Caco-2 (cell line): Measurements from ENCODE around the gene TRPM5. TPM values are rescaled to one million over a fixed set of nuclear protein-coding genes. Genes with fewer than 3 reads are reported as not detected.

Experiments used
- BruUV-seq: library from RNA; stranded (reverse); fragments of 400-500 nt; replicated peaks from 2 replicates; lab custom pipeline; 2021; lab: Mats Ljungman, UMichigan
- CTCF ChIA-PET: fragments of 300-600 bp; sonication (Branson Sonifier 250); formaldehyde crosslinking; loops from one replicate; lab custom pipeline; 2022; ENCODE audit warnings: antibody characterized with exemption; lab: Charles Lee
- POLR2A ChIA-PET: fragments of 300-600 bp; sonication (Branson Sonifier 250); formaldehyde crosslinking; loops from one replicate; lab custom pipeline; 2022; ENCODE audit warnings: antibody characterized with exemption; lab: Charles Lee
- DNase-seq, 2 experiments: peaks; one replicate each; pipeline versions ENCODE4 v3.0.0 to v3.0.0-alpha.2; 2020 to 2022
- H3K27me3 ChIP-seq: replicated peaks from 2 replicates; pipeline ENCODE4 v1.6.0; 2011; ENCODE audit warnings: low read length; ENCODE audit not compliant: control insufficient read depth, insufficient read depth
- H3K36me3 ChIP-seq: 2 replicates; pipeline ENCODE4 v1.5.1; 2011; ENCODE audit warnings: low read length; ENCODE audit not compliant: control insufficient read depth, insufficient read depth
- H3K4me1 ChIP-seq: fragments of 250-450 bp; sonication (Bioruptor Pico); 2 replicates; pipeline ENCODE4 v1.5.1; 2020; ENCODE audit warnings: mild to moderate bottlenecking
- H3K4me3 ChIP-seq: 2 replicates; pipeline ENCODE4 v1.5.1; 2011; ENCODE audit warnings: low read depth, mild to moderate bottlenecking, control low read depth, low read length
- H3K9me3 ChIP-seq: fragments of 250-450 bp; sonication (Bioruptor Pico); 2 replicates; pipeline ENCODE4 v1.5.1; 2020; ENCODE audit warnings: mild to moderate bottlenecking, moderate library complexity
- H3K27ac Mint-ChIP-seq: one replicate; pipeline ENCODE4 v1.8.0; 2022; ENCODE audit warnings: mixed read lengths; ENCODE audit not compliant: unreplicated experiment
- H3K27me3 Mint-ChIP-seq: one replicate; pipeline ENCODE4 v1.8.0; 2022; ENCODE audit warnings: mixed read lengths; ENCODE audit not compliant: insufficient read depth, unreplicated experiment
- H3K36me3 Mint-ChIP-seq: one replicate; pipeline ENCODE4 v1.8.0; 2022; ENCODE audit warnings: mild to moderate bottlenecking, mixed read lengths; ENCODE audit not compliant: insufficient read depth, unreplicated experiment
- H3K4me1 Mint-ChIP-seq: one replicate; pipeline ENCODE4 v1.8.0; 2022; ENCODE audit warnings: low read depth, mixed read lengths; ENCODE audit not compliant: unreplicated experiment
- H3K4me3 Mint-ChIP-seq: one replicate; pipeline ENCODE4 v1.8.0; 2022; ENCODE audit warnings: mild to moderate bottlenecking, moderate library complexity, mixed read lengths; ENCODE audit not compliant: unreplicated experiment
- H3K9me3 Mint-ChIP-seq: one replicate; pipeline ENCODE4 v1.8.0; 2022; ENCODE audit warnings: mixed read lengths; ENCODE audit not compliant: unreplicated experiment
- CTCF ChIP-seq, 2 experiments: fragments of 200-600 bp in 1 of 2; IDR thresholded peaks; 1 replicate in 1 of 2; 2 replicates in 1 of 2; pipeline versions ENCODE4 v1.5.1 to v1.8.0; 2011 to 2022; ENCODE audit warnings: antibody characterized with exemption in 1 of 2, control low read depth in 1 of 2, inconsistent platforms in 1 of 2, low read depth in 1 of 2, low read length in 1 of 2, mild to moderate bottlenecking in 1 of 2, moderate library complexity in 1 of 2; ENCODE audit not compliant: insufficient read depth in 1 of 2, severe bottlenecking in 1 of 2, unreplicated experiment in 1 of 2
- intact Hi-C: fragments of 100-400 bp; cut with micrococcal nuclease; formaldehyde crosslinking; loops from one replicate; pipeline ENCODE4 v1.10.0; 2022; ENCODE audit not compliant: unreplicated experiment
- total RNA-seq: library from RNA; stranded (reverse); gene quantifications from 2 replicates; pipeline ENCODE4 v1.2.3, GENCODE V29; 2022

Gene TRPM5
- total RNA-seq, 1 experiment from 2014 or later = not detected

- H3K4me3 ChIP-seq = no peak overlapping the region
- intact Hi-C loops = no loop called here
- ChIA-PET CTCF (no interaction called here), POLR2A (no interaction called here)
- BruUV-seq = no TSS peak
- no peak for TF ChIP-seq CTCF (IDR thresholded peaks at IDR 0.05; ENCODE audit: insufficient read depth in 1 of 2, low read depth in 1 of 2, low read length in 1 of 2, severe bottlenecking in 1 of 2, unreplicated experiment in 1 of 2)
- no peaks in the 10 kb centered on the region for H3K9me3 ChIP-seq
- Mint-ChIP-seq H3K27ac (no peak overlapping the region), H3K27me3 (peaks cover 13% of the 10 kb centered on the region), H3K36me3 (no peaks in the 10 kb centered on the region), H3K9me3 (no peaks in the 10 kb centered on the region), H3K4me1 (no peaks in the 10 kb centered on the region), H3K4me3 (no peak overlapping the region)
- H3K4me1 ChIP-seq = no peaks in the 10 kb centered on the region
- DNase-seq = no peak
- no peaks in the 10 kb centered on the region for H3K36me3 ChIP-seq
- peaks cover 6% of the 10 kb centered on the region for H3K27me3 ChIP-seq
Observed at GRCh38 chr11:2446590-2447252, 2.4 kb upstream of the TRPM5 start.

GRCh38 chr11:2445746-2446551 lies 1.6 kb upstream of the TRPM5 start:
- intact Hi-C loops = no loop called here
- CTCF ChIA-PET = interaction anchor here (0.6 kb wide), 1 partner anchor 26 kb away, joined by 3 read pairs; no protein-coding TSS in a partner anchor
- Mint-ChIP-seq H3K27ac (no peak overlapping the region), H3K4me1 (no peaks in the 10 kb centered on the region), H3K36me3 (no peaks in the 10 kb centered on the region), H3K9me3 (no peaks in the 10 kb centered on the region), H3K4me3 (peak overlapping the region; percentile 70), H3K27me3 (peaks cover 13% of the 10 kb centered on the region)
- H3K4me3 ChIP-seq = no peak overlapping the region
- POLR2A ChIA-PET = interaction anchor here (0.6 kb wide), 1 partner anchor 68 kb away, joined by 3 read pairs; no protein-coding TSS in a partner anchor
- no peak for TF ChIP-seq CTCF (IDR thresholded peaks at IDR 0.05; ENCODE audit: insufficient read depth in 1 of 2, low read depth in 1 of 2, low read length in 1 of 2, severe bottlenecking in 1 of 2, unreplicated experiment in 1 of 2)
- H3K9me3 ChIP-seq = no peaks in the 10 kb centered on the region
- peaks cover 6% of the 10 kb centered on the region for H3K27me3 ChIP-seq
- no TSS peak for BruUV-seq
- no peaks in the 10 kb centered on the region for H3K36me3 ChIP-seq
- H3K4me1 ChIP-seq = no peaks in the 10 kb centered on the region
- DNase-seq = no peak

GRCh38 chr11:2444821-2445745 lies 769 bp upstream of the TRPM5 start, which contains the start of gene KCNQ1:
KCNQ1 (plus strand) TSS chr11:2445008; CDS start chr11:2445099, 91 bp downstream.
- intact Hi-C loops = no loop called here
- no peaks in the 10 kb centered on the region for H3K9me3 ChIP-seq
- Mint-ChIP-seq H3K36me3 (no peaks in the 10 kb centered on the region), H3K27me3 (peaks cover 13% of the 10 kb centered on the region), H3K9me3 (no peaks in the 10 kb centered on the region), H3K4me3 (peak within 1 kb of the TSS; percentile 70), H3K4me1 (no peaks in the 10 kb centered on the region), H3K27ac (no peak within 1 kb of the TSS)
- no TSS peak for BruUV-seq
- peaks cover 6% of the 10 kb centered on the region for H3K27me3 ChIP-seq
- POLR2A ChIA-PET = no interaction called here
- DNase-seq = peak in 1 of 2 experiments; percentile 83
- H3K4me1 ChIP-seq = no peaks in the 10 kb centered on the region
- CTCF ChIA-PET = interaction anchor here (0.6 kb wide), 1 partner anchor 25 kb away, joined by 3 read pairs; no protein-coding TSS in a partner anchor
- no peak for TF ChIP-seq CTCF (IDR thresholded peaks at IDR 0.05; ENCODE audit: insufficient read depth in 1 of 2, low read depth in 1 of 2, low read length in 1 of 2, severe bottlenecking in 1 of 2, unreplicated experiment in 1 of 2)
- H3K4me3 ChIP-seq = peak within 1 kb of the TSS; percentile 39
- no peaks in the 10 kb centered on the region for H3K36me3 ChIP-seq
